NOMO-1 (cell line): ENCODE data around the gene SAMD13.
A peak's percentile ranks its signal among the peaks of the same experiment; 100 is the strongest.

Experiments used
- DNase-seq, 2 experiments: peaks; one replicate each; lab custom pipeline; 2025; ENCODE audit not compliant: unreplicated experiment in 2 of 2; lab: John Stamatoyannopoulos, UW

The SAMD13 gene, protein sequence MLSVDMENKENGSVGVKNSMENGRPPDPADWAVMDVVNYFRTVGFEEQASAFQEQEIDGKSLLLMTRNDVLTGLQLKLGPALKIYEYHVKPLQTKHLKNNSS

GRCh38 chr1:84301004-84301784 lies at the start of gene SAMD13:
Gene SAMD13 (plus strand): TSS chr1:84301708. CDS start chr1:84303235, 1,527 bp downstream.
- DNase-seq: peak; percentile 3 to 72

DNA sequence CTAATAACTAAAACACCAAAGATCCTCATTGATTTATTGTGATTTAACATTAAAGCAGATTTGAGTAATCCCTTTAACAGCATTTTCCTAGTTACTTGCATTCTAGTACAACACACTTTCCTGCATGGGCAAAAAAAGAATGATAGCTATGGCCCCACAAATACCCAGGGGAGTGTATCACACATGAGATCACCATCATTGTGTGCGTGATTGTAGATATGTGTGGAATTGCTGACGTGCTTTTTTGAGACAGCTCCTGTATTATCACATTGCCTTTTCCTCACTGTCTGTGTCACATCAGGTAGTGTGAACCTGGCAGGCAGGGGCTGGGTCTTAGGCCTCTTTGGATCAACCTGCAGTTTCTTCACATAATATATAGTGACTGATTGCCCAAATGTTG lies 48.5 kb upstream of the SAMD13 start:
- no peak for DNase-seq

DNA sequence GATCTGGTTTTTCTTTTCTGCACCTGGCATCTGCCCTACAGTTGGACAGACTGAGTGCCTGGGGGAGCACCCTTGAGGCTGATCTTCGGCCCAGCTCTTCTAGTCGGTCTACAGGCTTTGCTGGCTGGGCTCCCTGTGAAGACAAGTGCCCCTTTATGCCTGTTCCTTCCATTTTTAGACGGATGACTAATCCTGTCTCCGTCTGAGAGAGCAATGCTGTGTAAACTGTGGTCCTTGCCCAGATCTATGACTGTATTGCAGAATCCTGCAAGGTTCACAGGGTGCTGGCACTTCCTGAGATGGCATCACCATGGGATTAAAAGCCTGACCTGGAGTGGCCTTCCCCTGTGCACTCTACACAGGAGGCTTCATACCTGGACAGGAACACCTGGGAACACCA lies 47.6 kb upstream of the SAMD13 start:
- DNase-seq: no peak

- no peak for DNase-seq
These were observed 46.7 kb upstream of the SAMD13 start for GRCh38 chr1:84254703-84255238.

GRCh38 chr1:84255582-84255981 lies 45.9 kb upstream of the SAMD13 start:
- no peak for DNase-seq

GRCh38 chr1:84257617-84258016 lies 43.9 kb upstream of the SAMD13 start:
- no peak for DNase-seq

DNA sequence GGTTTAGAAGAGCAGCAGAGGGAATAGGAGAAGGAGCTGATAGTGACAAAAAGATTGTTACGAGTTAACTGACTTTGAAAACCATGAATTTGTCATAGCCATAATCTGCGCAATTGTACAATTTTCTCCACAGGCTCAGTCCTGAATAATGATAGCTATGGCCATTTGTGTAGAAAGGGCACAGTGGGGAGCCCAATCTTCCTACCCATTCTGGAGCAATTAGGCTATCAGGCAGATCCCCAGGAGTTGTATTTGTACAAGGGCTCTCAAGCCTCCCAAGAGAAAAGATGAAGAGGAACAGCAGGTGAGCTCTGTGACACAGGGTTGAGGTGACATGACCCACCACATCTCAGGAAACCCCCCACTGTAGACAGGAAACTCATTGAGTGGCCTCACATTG lies 42.1 kb upstream of the SAMD13 start:
- no peak for DNase-seq

DNA sequence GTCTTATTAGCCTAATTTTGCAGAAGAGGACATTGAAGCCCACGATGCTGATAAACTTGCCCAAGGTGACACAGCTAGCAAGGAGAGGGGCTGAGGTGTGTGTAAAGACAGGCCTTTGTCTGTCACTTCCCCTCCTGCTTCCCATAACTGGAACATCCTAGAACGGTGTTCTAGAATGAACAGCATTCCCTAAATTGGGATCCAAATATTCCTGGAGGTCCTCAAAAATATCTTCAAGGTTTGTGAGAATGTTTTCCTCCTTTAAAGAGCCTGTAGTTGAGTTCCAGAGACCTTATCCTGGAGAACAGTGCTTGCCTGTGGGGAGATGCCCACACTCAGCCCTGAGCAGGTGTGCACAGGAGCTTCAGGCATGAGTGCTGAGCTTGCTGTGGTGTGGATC lies 41.5 kb upstream of the SAMD13 start:
- DNase-seq: no peak

- DNase-seq: no peak
These were observed 40.5 kb upstream of the SAMD13 start for GRCh38 chr1:84260852-84261518.

DNA sequence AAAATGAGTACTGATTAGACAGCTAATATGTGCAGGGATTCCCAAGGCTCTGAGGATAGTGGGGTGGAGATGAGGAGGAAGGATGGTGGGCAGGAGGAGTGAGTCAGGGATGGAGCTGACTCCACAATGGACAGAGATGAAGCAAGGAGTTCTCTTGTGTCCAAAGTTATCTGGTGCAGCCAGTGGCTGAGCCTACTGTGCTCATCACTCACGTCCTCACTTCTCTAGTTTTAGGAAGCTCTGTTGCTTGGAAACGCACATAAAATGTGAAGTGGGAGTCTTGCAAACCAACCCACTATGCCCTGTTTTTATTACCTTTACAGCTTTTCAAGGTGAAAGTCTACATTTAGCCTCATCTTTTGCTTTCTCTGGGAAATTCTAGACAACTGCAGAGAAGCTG lies 36.5 kb upstream of the SAMD13 start:
- no peak for DNase-seq

DNA sequence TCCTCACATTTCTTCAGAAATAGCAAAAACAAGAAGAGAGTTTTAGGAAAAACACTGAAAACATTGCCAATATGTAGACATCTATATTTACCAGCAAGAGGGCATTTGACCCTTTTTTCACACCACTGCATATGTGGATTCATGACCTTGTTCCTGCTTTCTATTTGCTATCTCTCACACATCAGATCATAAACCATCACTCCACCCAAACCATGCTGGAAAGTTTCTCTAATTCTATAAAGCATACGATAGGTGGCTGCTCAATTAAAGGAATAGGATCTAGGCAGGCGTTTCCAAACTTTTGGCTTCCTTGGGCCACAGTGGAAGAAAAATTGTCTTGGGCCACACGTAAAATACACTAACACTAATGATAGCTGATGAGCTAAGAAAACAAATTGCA lies 35.6 kb upstream of the SAMD13 start:
- DNase-seq: no peak

DNA sequence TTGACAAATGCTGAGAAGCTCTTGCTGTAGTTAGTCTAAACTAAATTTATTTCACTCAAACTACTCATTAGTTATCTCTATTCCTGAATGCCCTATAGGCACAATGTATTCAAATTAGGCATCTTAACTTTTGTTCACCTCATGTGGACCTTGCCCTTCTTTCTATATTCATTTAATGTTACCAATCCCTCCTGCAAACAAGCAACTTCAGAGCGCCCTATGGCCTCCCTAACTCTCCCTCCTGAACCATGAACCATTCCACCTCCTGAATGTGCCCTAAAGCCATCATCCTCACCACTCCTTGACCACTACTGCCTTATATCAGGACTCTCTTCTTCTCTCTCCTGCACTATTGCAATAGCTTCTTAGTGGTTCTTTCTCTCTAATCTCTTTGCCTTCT lies 34.8 kb upstream of the SAMD13 start:
- no peak for DNase-seq

GRCh38 chr1:84267476-84267875 lies 34.0 kb upstream of the SAMD13 start:
- no peak for DNase-seq

- no peak for DNase-seq
These were observed 33.2 kb upstream of the SAMD13 start for GRCh38 chr1:84268346-84268745.

DNA sequence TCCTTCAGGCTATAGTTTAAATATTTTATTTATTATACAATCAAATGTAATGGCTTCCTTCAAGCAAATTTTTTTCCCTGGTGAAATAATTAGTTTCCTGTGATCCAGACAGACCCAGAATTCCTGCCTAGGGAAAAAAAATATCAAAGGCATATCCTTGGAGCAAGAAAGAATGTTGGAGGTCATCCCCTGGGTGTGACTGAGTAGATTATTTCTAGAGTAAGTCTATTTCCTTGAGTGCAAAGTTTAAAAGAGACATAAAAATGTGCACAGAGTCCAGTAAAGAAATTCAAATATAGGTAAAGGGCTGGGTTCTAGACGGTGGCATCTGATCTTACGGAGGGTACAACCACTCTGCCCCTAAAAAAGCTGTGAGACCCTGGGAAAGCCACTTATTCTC lies 32.2 kb upstream of the SAMD13 start:
- no peak for DNase-seq

DNA sequence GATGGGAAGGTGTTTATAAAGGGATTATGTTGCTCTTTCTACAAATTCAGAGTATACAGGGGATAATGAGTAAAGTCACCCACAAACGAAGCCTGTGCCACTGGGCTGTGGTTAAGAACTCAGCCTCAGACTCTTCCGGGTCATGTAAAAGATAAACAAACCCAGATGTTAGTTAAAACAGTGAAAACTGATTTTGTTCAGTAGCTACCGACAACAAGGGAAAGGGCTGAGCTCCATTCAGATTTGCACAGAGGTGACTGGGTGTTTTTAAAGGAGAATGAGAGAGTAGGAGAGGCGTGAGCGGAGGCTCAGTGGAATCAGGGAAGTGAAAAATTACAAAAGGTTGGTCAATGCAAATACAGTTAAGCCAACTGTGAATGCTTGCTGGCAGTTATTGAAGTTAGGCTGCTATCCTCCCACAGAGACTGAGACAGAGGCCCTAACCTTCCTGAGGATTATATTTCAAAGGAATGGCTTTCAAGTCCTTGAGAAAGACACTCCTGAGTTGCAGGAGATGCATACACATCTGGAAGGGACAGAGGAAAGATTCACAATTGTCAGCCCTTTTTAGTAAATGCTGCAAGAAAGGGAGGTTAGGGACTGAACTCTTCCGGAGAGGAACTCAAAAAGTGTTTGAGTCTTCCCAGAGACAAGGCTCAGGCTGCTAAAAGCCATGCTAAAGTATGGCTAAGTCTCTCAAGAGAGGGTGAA lies 29.9 kb upstream of the SAMD13 start:
- peak; percentile 81 to 86 for DNase-seq

GRCh38 chr1:84272401-84272800 lies 29.1 kb upstream of the SAMD13 start:
- no peak for DNase-seq

DNA sequence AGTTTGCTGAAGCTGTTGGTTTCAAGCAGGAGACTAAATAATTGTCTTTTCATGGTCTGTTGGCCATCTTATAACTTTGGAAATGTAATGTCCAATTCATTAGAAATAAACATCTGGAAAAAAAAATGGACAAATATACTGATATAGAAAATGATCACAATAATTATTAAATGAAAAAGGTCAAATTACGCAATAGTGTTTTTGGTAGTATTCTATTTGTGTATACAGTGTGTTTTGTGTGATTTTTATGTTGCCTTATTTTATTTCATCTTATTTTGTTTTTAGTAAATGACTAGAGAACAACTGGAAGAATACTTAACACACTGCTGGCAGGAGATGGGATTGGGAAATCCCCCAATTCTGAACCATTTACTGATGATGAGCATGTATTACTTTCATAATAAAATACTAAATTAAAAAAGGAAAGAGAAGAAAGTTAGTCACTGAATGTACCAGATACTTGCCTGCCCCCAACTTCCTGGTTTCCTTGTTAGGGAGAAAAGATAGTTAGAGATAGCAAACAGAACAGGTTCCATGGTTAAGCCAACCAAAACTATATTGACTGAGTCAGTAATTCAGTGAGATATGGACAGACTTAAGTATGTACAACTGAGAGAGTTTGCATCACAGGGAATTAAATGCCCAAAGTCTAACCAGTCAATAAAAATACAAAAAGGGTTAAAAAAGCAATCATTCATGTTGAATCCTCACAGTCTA lies 24.0 kb upstream of the SAMD13 start:
- DNase-seq: no peak

- DNase-seq: no peak
These were observed 22.6 kb upstream of the SAMD13 start for GRCh38 chr1:84278905-84279304.

DNA sequence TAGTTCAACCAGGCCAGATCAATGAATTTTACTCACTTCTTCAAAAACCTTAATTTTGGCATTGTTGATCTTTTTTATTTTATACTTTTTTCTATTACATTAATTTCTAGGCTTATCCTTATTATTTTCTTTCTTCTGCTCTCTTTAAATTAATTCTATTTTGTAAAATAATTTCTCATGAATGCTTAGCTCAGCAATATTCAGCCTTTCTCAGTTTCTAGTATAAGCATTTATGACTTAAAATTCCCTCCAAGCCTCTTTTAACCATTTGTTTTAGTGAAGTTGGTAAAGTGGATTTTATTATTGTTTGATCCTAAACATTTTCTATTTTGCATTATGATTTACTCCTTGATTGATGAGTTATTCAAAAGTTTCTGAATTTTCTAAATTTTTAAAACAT lies 20.6 kb upstream of the SAMD13 start:
- no peak for DNase-seq
